HepG2 (cell line): ENCODE measurements around the gene RPRD2. TPM values are rescaled to one million over a fixed set of nuclear protein-coding genes. Genes with fewer than 3 reads are reported as not detected.

ENCODE experiments used
- ATAC-seq: fragments of 200-7000 bp; cut with Tn5 transposase; 3 replicates; pipeline ENCODE4 v1.9.1; 2020; ENCODE audit warnings: mild to moderate bottlenecking, moderate library complexity
- BruUV-seq: library from RNA; stranded (reverse); fragments of 400-500 nt; replicated peaks from 2 replicates; lab custom pipeline; 2021; lab: Mats Ljungman, UMichigan
- CTCF ChIA-PET: fragments of 300-600 bp; formaldehyde crosslinking; extraction: SDS; loops from one replicate; lab custom pipeline; 2021; ENCODE audit warnings: low total read pairs, inconsistent platforms, low intra/inter-chr PET ratio; lab: Yijun Ruan, JAX
- POLR2A ChIA-PET: fragments of 350-600 bp; sonication (Branson Sonifier 250); formaldehyde crosslinking; loops from one replicate; lab custom pipeline; 2020; ENCODE audit warnings: antibody characterized with exemption, inconsistent platforms; lab: Yijun Ruan, JAX
- DNase-seq: peaks from one replicate; pipeline ENCODE4 v3.0.0-alpha.2; 2015; ENCODE audit warnings: low spot score
- FAIRE-seq: peaks from 3 replicates; lab custom pipeline; 2011; peaks lifted over from hg19 to GRCh38; lab: Jason Lieb, UNC
- H2AFZ ChIP-seq: one replicate; pipeline ENCODE4 v1.6.1; 2011; ENCODE audit warnings: low read length, inconsistent platforms
- H3K27ac ChIP-seq: fragments of 300-600 bp; 3 replicates; pipeline ENCODE4 v1.8.0; 2011; ENCODE audit warnings: mixed run types, mild to moderate bottlenecking, mixed read lengths, low read length, inconsistent platforms; ENCODE audit not compliant: insufficient read depth; ENCODE audit errors: extremely low read length
- H3K27me3 ChIP-seq, 2 experiments: fragments of 200-600 bp in 1 of 2; 2 replicates in 1 of 2; 3 replicates in 1 of 2; pipeline versions ENCODE4 v1.6.0 to v1.8.0; 2011; ENCODE audit warnings: low read length in 2 of 2, mild to moderate bottlenecking in 2 of 2, moderate library complexity in 2 of 2, inconsistent platforms in 1 of 2; ENCODE audit not compliant: insufficient read depth in 2 of 2, control insufficient read depth in 1 of 2
- H3K36me3 ChIP-seq, 2 experiments: fragments of 200-600 bp in 1 of 2; replicated peaks in 1 of 2; 2 replicates in 1 of 2; 3 replicates in 1 of 2; pipeline versions ENCODE4 v1.5.1 to v1.8.0; 2011; ENCODE audit warnings: low read length in 2 of 2, inconsistent platforms in 1 of 2; ENCODE audit not compliant: insufficient read depth in 2 of 2, control insufficient read depth in 1 of 2
- H3K4me1 ChIP-seq: 2 replicates; pipeline ENCODE4 v1.5.1; 2012; ENCODE audit warnings: low read length, inconsistent platforms; ENCODE audit not compliant: insufficient read depth
- H3K4me2 ChIP-seq: 2 replicates; pipeline ENCODE4 v1.6.0; 2011; ENCODE audit warnings: low read depth, low read length, inconsistent platforms
- H3K4me3 ChIP-seq, 3 experiments: fragments of 200-600 bp in 1 of 3; sonication (generic), shearing (Covaris generic) in 1 of 3; replicated peaks in 1 of 3; 2 replicates each; pipeline ENCODE4 v1.5.1; 2011 to 2016; ENCODE audit warnings: low read length in 3 of 3, inconsistent platforms in 2 of 3, low read depth in 2 of 3, mild to moderate bottlenecking in 2 of 3, control low read depth in 1 of 3, mixed read lengths in 1 of 3; ENCODE audit not compliant: insufficient read depth in 1 of 3
- H3K79me2 ChIP-seq: one replicate; pipeline ENCODE4 v1.6.1; 2011; ENCODE audit warnings: low read length, inconsistent platforms; ENCODE audit not compliant: insufficient read depth
- H3K9ac ChIP-seq: 2 replicates; pipeline ENCODE4 v1.6.0; 2011; ENCODE audit warnings: mild to moderate bottlenecking, low read depth, low read length, inconsistent platforms; ENCODE audit not compliant: insufficient read depth
- H3K9me3 ChIP-seq: 2 replicates; pipeline ENCODE4 v1.5.1; 2012; ENCODE audit warnings: mild to moderate bottlenecking, low read length
- H4K20me1 ChIP-seq: 2 replicates; pipeline ENCODE4 v1.6.0; 2011; ENCODE audit warnings: inconsistent platforms, mild to moderate bottlenecking, low read length, moderate library complexity; ENCODE audit not compliant: insufficient read depth
- ATF1 ChIP-seq: IDR thresholded peaks from 2 replicates; pipeline ENCODE4 v1.6.1; 2016; ENCODE audit warnings: mild to moderate bottlenecking, control low read depth
- BHLHE40 ChIP-seq: IDR thresholded peaks from 2 replicates; pipeline ENCODE4 v1.6.1; 2011; ENCODE audit warnings: low read length, improper control_type of control experiment
- CREM ChIP-seq, 2 experiments: sonication (generic) in 1 of 2; formaldehyde crosslinking in 1 of 2; IDR thresholded peaks; 2 replicates each; pipeline versions ENCODE4 v1.4.0 to v1.6.1; 2016 to 2020; ENCODE audit warnings: antibody characterized with exemption in 1 of 2, mild to moderate bottlenecking in 1 of 2, missing genetic modification reagents in 1 of 2
- CSRNP1 ChIP-seq: sonication (generic); formaldehyde crosslinking; IDR thresholded peaks from 2 replicates; pipeline ENCODE4 v1.8.1; 2023; ENCODE audit warnings: mild to moderate bottlenecking, missing genetic modification reagents
- FOXK2 ChIP-seq: fragments of 450-650 bp; IDR thresholded peaks from 2 replicates; pipeline ENCODE4 v1.6.1; 2016
- GFI1 ChIP-seq: sonication (generic); formaldehyde crosslinking; IDR thresholded peaks from 2 replicates; pipeline ENCODE4 v1.5.0; 2020; ENCODE audit warnings: missing genetic modification reagents, mild to moderate bottlenecking, borderline replicate concordance
- HNF4A ChIP-seq: sonication (generic); formaldehyde crosslinking; IDR thresholded peaks from 2 replicates; pipeline ENCODE4 v1.4.0; 2020; ENCODE audit warnings: missing genetic modification reagents
- HNF4G ChIP-seq, 2 experiments: sonication (generic) in 1 of 2; formaldehyde crosslinking in 1 of 2; IDR thresholded peaks; 2 replicates each; pipeline versions ENCODE4 v1.4.0 to v1.6.1; 2011 to 2020; ENCODE audit warnings: borderline replicate concordance in 2 of 2, low read depth in 2 of 2, mild to moderate bottlenecking in 2 of 2, low read length in 1 of 2, missing genetic modification reagents in 1 of 2, moderate library complexity in 1 of 2
- HOMEZ ChIP-seq: IDR thresholded peaks from 2 replicates; pipeline ENCODE4 v1.6.1; 2016; ENCODE audit warnings: low read depth
- MEF2D ChIP-seq: sonication (generic); formaldehyde crosslinking; IDR thresholded peaks from 2 replicates; pipeline ENCODE4 v1.5.1; 2020; ENCODE audit warnings: mild to moderate bottlenecking, missing genetic modification reagents
- NR2C2 ChIP-seq: sonication (generic); formaldehyde crosslinking; IDR thresholded peaks from 2 replicates; pipeline ENCODE4 v1.4.0; 2020; ENCODE audit warnings: missing genetic modification reagents, mild to moderate bottlenecking, moderate library complexity, borderline replicate concordance
- PTBP1 ChIP-seq: fragments of 200-400 bp; formaldehyde crosslinking; IDR thresholded peaks from 2 replicates; pipeline ENCODE4 v1.6.1; 2018; ENCODE audit warnings: low read length, low read depth; ENCODE audit not compliant: poor library complexity, severe bottlenecking
- RARG ChIP-seq: sonication (generic); formaldehyde crosslinking; IDR thresholded peaks from 2 replicates; pipeline ENCODE4 v1.4.0; 2020; ENCODE audit warnings: low read depth, mild to moderate bottlenecking, missing genetic modification reagents
- RFXANK ChIP-seq: IDR thresholded peaks from 2 replicates; pipeline ENCODE4 v1.6.1; 2016
- SIX1 ChIP-seq: sonication (generic); formaldehyde crosslinking; IDR thresholded peaks from 2 replicates; pipeline ENCODE4 v1.4.0; 2020; ENCODE audit warnings: missing genetic modification reagents, borderline replicate concordance
- SKI ChIP-seq: fragments of 450-650 bp; IDR thresholded peaks from one replicate; pipeline ENCODE4 v1.6.1; 2018; ENCODE audit warnings: mild to moderate bottlenecking; ENCODE audit not compliant: partially characterized antibody
- SP5 ChIP-seq: IDR thresholded peaks from 2 replicates; pipeline ENCODE4 v1.6.1; 2016; ENCODE audit warnings: low read depth, borderline replicate concordance
- TAF15 ChIP-seq: fragments of 200-400 bp; formaldehyde crosslinking; IDR thresholded peaks from one replicate; pipeline ENCODE4 v1.6.1; 2018; ENCODE audit warnings: mild to moderate bottlenecking, low read depth, low read length; ENCODE audit not compliant: poor library complexity, severe bottlenecking
- TEAD3 ChIP-seq: optimal IDR thresholded peaks from 2 replicates; pipeline ENCODE3; 2016; ENCODE audit warnings: borderline replicate concordance
- WIZ ChIP-seq: sonication (generic); formaldehyde crosslinking; IDR thresholded peaks from 2 replicates; pipeline ENCODE4 v1.5.1; 2020; ENCODE audit warnings: mild to moderate bottlenecking, missing genetic modification reagents
- ZBTB20 ChIP-seq: sonication (generic); formaldehyde crosslinking; IDR thresholded peaks from 2 replicates; pipeline ENCODE4 v1.8.1; 2023; ENCODE audit warnings: missing genetic modification reagents, low read depth, mild to moderate bottlenecking, borderline replicate concordance
- ZNF235 ChIP-seq: sonication (generic); formaldehyde crosslinking; IDR thresholded peaks from 2 replicates; pipeline ENCODE4 v1.8.1; 2023; ENCODE audit warnings: mild to moderate bottlenecking, missing genetic modification reagents, borderline replicate concordance
- ZNF329 ChIP-seq: sonication (generic); formaldehyde crosslinking; IDR thresholded peaks from 2 replicates; pipeline ENCODE4 v1.9.0; 2021; ENCODE audit warnings: low read depth, mild to moderate bottlenecking, missing genetic modification reagents
- ZNF44 ChIP-seq: sonication (generic); formaldehyde crosslinking; IDR thresholded peaks from 2 replicates; pipeline ENCODE4 v1.5.1; 2020; ENCODE audit warnings: mild to moderate bottlenecking, missing genetic modification reagents
- WGBS: methylation state at CpG from one replicate; pipeline ENCODE4 v1.1.6; 2017; ENCODE audit warnings: low lambda C conversion rate; 5-methylcytosine and 5-hydroxymethylcytosine counted together
- in situ Hi-C: cut with HindIII; loops from 2 replicates; pipeline ENCODE4 v1.10.0; 2017; ENCODE audit warnings: low pct_unique_long_range_greater_than_20kb; ENCODE audit not compliant: extremely low pct_ligation_motif_present
- intact Hi-C: fragments of 100-400 bp; cut with micrococcal nuclease; formaldehyde crosslinking; loops from one replicate; pipeline ENCODE4 v1.10.0; 2022; ENCODE audit not compliant: unreplicated experiment
- polyA plus RNA-seq, 8 experiments: library from polyadenylated mRNA; depleted of rRNA in 3 of 8; stranded (reverse) in 7 of 8; unstranded in 1 of 8; fragments of >200 nt; fragmentation: Illumina TruSeq in 4 of 8; extraction: Trizol in 4 of 8; gene quantifications; 2 replicates each; pipeline versions ENCODE4 v1.2.1 to v1.2.3, GENCODE V29; 2011 to 2016; ENCODE audit warnings: low read depth in 4 of 8, missing spikeins in 1 of 8, mixed read lengths in 1 of 8; ENCODE audit not compliant: insufficient read depth in 1 of 8
- total RNA-seq, 5 experiments: library from RNA; depleted of rRNA; stranded (reverse); fragments of >200 nt; fragmentation: Illumina TruSeq; extraction: Trizol; gene quantifications; 2 replicates each; pipeline ENCODE4 v1.2.3, GENCODE V29; 2016; ENCODE audit warnings: low read depth in 1 of 5

Gene RPRD2
- total and polyA plus RNA-seq, 2 of the 13 experiments (the other 11 are each of a cell fraction or from before 2014, with no cell fraction given), result 8.0 to 8.9 TPM

- Histone ChIP-seq H3K36me3 (peaks cover 17 to 26% of the 10 kb centered on the region in 2 experiments), H3K4me1 (peaks cover 98% of the 10 kb centered on the region)
- no peak for TF ChIP-seq BHLHE40
- TF ChIP-seq SIX1 (CRISPR knock-in tag), result peak; percentile 65; the same call in 1 of the 2 replicates
- TF ChIP-seq CREM (IDR thresholded peaks at IDR 0.05), result peak; percentile 46; the same call in 1 of the 2 replicates
- TF ChIP-seq CREM (CRISPR knock-in tag; IDR thresholded peaks at IDR 0.05), result no peak
- no peak for TF ChIP-seq FOXK2
- no peak for TF ChIP-seq ZNF329 (CRISPR knock-in tag)
- TF ChIP-seq ZNF44 (CRISPR knock-in tag), result no peak
- TF ChIP-seq RARG (CRISPR knock-in tag), result no peak
- TF ChIP-seq CSRNP1, result no peak
- TF ChIP-seq WIZ (CRISPR knock-in tag), result no peak
- peak; percentile 59 for TF ChIP-seq GFI1
- no peak for TF ChIP-seq ATF1 (CRISPR knock-in tag)
- peak; percentile 78 for TF ChIP-seq NR2C2 (CRISPR knock-in tag)
- peak; percentile 36 for TF ChIP-seq SKI
- TF ChIP-seq HNF4G (IDR thresholded peaks at IDR 0.05; ENCODE audit: borderline replicate concordance, low read depth, low read length), result peak; percentile 41; the same call in 1 of the 2 replicates
- TF ChIP-seq HNF4G (CRISPR knock-in tag; IDR thresholded peaks at IDR 0.05; ENCODE audit: borderline replicate concordance, low read depth), result no peak
- peak; percentile 62; the same call in 1 of the 2 replicates for TF ChIP-seq MEF2D (CRISPR knock-in tag)
- no peak for TF ChIP-seq PTBP1
- TF ChIP-seq HNF4A (CRISPR knock-in tag), result peak; percentile 89
- peak; percentile 62; the same call in 1 of the 2 replicates for TF ChIP-seq SP5 (CRISPR knock-in tag)
- no peak for TF ChIP-seq ZNF235 (CRISPR knock-in tag)
- peak; percentile 87 for TF ChIP-seq TEAD3 (CRISPR knock-in tag)
- no peak for TF ChIP-seq RFXANK (CRISPR knock-in tag)
- TF ChIP-seq HOMEZ (CRISPR knock-in tag), result no peak; the same call in 1 of the 2 replicates
- no peak for TF ChIP-seq ZBTB20 (CRISPR knock-in tag)
- TF ChIP-seq TAF15, result no peak
These were observed 109.7 kb downstream of the RPRD2 start for GRCh38 chr1:150473659-150474058.

More at GRCh38 chr1:150473659-150474058, 109.7 kb downstream of the RPRD2 start:
- ATAC-seq (peak; percentile 91), DNase-seq (peak; percentile 90), FAIRE-seq (peak; percentile 95)
- no peaks in the 10 kb centered on the region for H3K27me3 ChIP-seq
- in situ Hi-C loops, result no loop called here
- H3K9ac ChIP-seq, result no peak overlapping the region
- intact Hi-C loops, result no loop called here
- no peak overlapping the region for H2AFZ ChIP-seq
- no peaks in the 10 kb centered on the region for H3K9me3 ChIP-seq
- H4K20me1 ChIP-seq, result no peaks in the 10 kb centered on the region
- POLR2A ChIA-PET, result interaction anchor here (0.9 to 1.3 kb wide), 4 partner anchors 12 to 89 kb away, joined by 3 to 10 read pairs (median 7); partner anchors contain the start of gene FALEC
- BruUV-seq, result no TSS peak
- H3K4me2 ChIP-seq, result peak overlapping the region; percentile 49; the same call in 1 of the 2 replicates
- CTCF ChIA-PET, result no interaction called here
- H3K27ac ChIP-seq, result peak overlapping the region; percentile 67
- H3K79me2 ChIP-seq, result no peaks in the 10 kb centered on the region
- H3K4me3 ChIP-seq, result no peak overlapping the region; a peak in 1 of 6 replicates
- 0% methylated on average over 4 of the region's 4 CpGs for WGBS
